ENCODE data around the gene ZFP30.
"Not testable (repeated sequence)": the region's sequence is repeated elsewhere in the genome, so short reads cannot be mapped to it uniquely, and the experiment has no call there.

Gene ZFP30

GRCh38 chr19:37655301-37655688 is at the start of gene ZFP30:
TSS of gene ZFP30 (minus strand) at chr19:37655465. CDS start at chr19:37647822, 7,643 bp downstream.
- Mint-ChIP-seq H3K27ac (peak within 1 kb of the TSS; percentile 94 to 99), H3K27me3 (no peaks in the 10 kb centered on the region), H3K4me1 (peaks cover 32% of the 10 kb centered on the region), H3K4me3 (peak within 1 kb of the TSS; percentile 87 to 98), H3K9me3 (peaks cover 5 to 27% of the 10 kb centered on the region in 2 donors)
- ATAC-seq, result peak; percentile 75
- DNase-seq, result peak; percentile 76 to 80

- Mint-ChIP-seq H3K4me1 (no peaks in the 10 kb centered on the region), H3K9me3 (peaks cover 44 to 64% of the 10 kb centered on the region in 2 donors), H3K27me3 (no peaks in the 10 kb centered on the region), H3K27ac (no peak overlapping the region), H3K4me3 (no peak overlapping the region)
- ATAC-seq (no peak), DNase-seq (no peak)
Measured at GRCh38 chr19:37699057-37699456, 43.8 kb upstream of the ZFP30 start.

- H3K27me3 Mint-ChIP-seq, result no peaks in the 10 kb centered on the region
- DNase-seq, result no peak
- no peak overlapping the region for H3K4me3 Mint-ChIP-seq
- H3K4me1 Mint-ChIP-seq, result no peaks in the 10 kb centered on the region
- no peak for ATAC-seq
- H3K9me3 Mint-ChIP-seq, result peaks cover 48 to 70% of the 10 kb centered on the region in 2 donors
- no peak overlapping the region for H3K27ac Mint-ChIP-seq
Measured at GRCh38 chr19:37698216-37698615, 43.0 kb upstream of the ZFP30 start.

- Mint-ChIP-seq H3K27ac (no peak overlapping the region), H3K27me3 (no peaks in the 10 kb centered on the region), H3K9me3 (peaks cover 36 to 55% of the 10 kb centered on the region in 2 donors), H3K4me1 (peaks cover 7% of the 10 kb centered on the region), H3K4me3 (no peak overlapping the region)
- no peak for DNase-seq
- no peak for ATAC-seq
Measured at GRCh38 chr19:37695144-37695899, 40.1 kb upstream of the ZFP30 start.

GRCh38 chr19:37692956-37693620 is 37.8 kb upstream of the ZFP30 start:
- peaks cover 7% of the 10 kb centered on the region for H3K4me1 Mint-ChIP-seq
- H3K27ac Mint-ChIP-seq, result no peak overlapping the region
- ATAC-seq (no peak), DNase-seq (no peak)
- H3K27me3 Mint-ChIP-seq, result no peaks in the 10 kb centered on the region
- peaks cover 20 to 33% of the 10 kb centered on the region in 2 donors for H3K9me3 Mint-ChIP-seq
- no peak overlapping the region for H3K4me3 Mint-ChIP-seq

GRCh38 chr19:37691881-37692504 is 36.7 kb upstream of the ZFP30 start:
- H3K27ac Mint-ChIP-seq, result peak overlapping the region; percentile 85 to 92
- peaks cover 7% of the 10 kb centered on the region for H3K4me1 Mint-ChIP-seq

GRCh38 chr19:37683520-37683919 is 28.3 kb upstream of the ZFP30 start:
- Mint-ChIP-seq H3K9me3 (peaks cover 14 to 31% of the 10 kb centered on the region in 2 donors), H3K27ac (no peak overlapping the region), H3K4me3 (no peak overlapping the region), H3K27me3 (no peaks in the 10 kb centered on the region), H3K4me1 (no peaks in the 10 kb centered on the region)
- ATAC-seq (no peak), DNase-seq (no peak)

More at GRCh38 chr19:37691881-37692504, 36.7 kb upstream of the ZFP30 start:
- DNase-seq (peak; percentile 81 to 86), ATAC-seq (peak; percentile 94)
- Mint-ChIP-seq H3K9me3 (peaks cover 11 to 30% of the 10 kb centered on the region in 2 donors), H3K27me3 (no peaks in the 10 kb centered on the region), H3K4me3 (peak overlapping the region; percentile 87 to 94)

- Mint-ChIP-seq H3K4me3 (no peak overlapping the region), H3K27ac (no peak overlapping the region), H3K9me3 (peaks cover 12 to 47% of the 10 kb centered on the region in 2 donors), H3K4me1 (no peaks in the 10 kb centered on the region), H3K27me3 (no peaks in the 10 kb centered on the region)
- DNase-seq, result no peak
- no peak for ATAC-seq
Measured at GRCh38 chr19:37669450-37669914, 14.2 kb upstream of the ZFP30 start.

- not testable (repeated sequence) for DNase-seq, H3K27me3 Mint-ChIP-seq, ATAC-seq
- peak overlapping the region in 1 of 2 donors; percentile 67 for H3K27ac Mint-ChIP-seq
- H3K4me1 Mint-ChIP-seq, result peaks cover 32% of the 10 kb centered on the region
- H3K4me3 Mint-ChIP-seq, result peak overlapping the region; percentile 53 to 87
- peaks cover 10 to 32% of the 10 kb centered on the region in 2 donors for H3K9me3 Mint-ChIP-seq
Measured at GRCh38 chr19:37657157-37657556, 1.9 kb upstream of the ZFP30 start.

GRCh38 chr19:37655689-37656371 is 565 bp upstream of the ZFP30 start:
- peaks cover 10 to 32% of the 10 kb centered on the region in 2 donors for H3K9me3 Mint-ChIP-seq

GRCh38 chr19:37654629-37655300 is 500 bp downstream of the ZFP30 start:
- peaks cover 4 to 25% of the 10 kb centered on the region in 2 donors for H3K9me3 Mint-ChIP-seq
- DNase-seq (peak; percentile 29 to 33), ATAC-seq (peak; percentile 36)
- H3K27ac Mint-ChIP-seq, result peak overlapping the region; percentile 85 to 99
- no peaks in the 10 kb centered on the region for H3K27me3 Mint-ChIP-seq
- H3K4me3 Mint-ChIP-seq, result peak overlapping the region; percentile 87 to 98
- peaks cover 32% of the 10 kb centered on the region for H3K4me1 Mint-ChIP-seq

More at GRCh38 chr19:37655689-37656371, 565 bp upstream of the ZFP30 start:
- peak; percentile 88 for ATAC-seq
- Mint-ChIP-seq H3K4me1 (peaks cover 32% of the 10 kb centered on the region), H3K27me3 (no peaks in the 10 kb centered on the region), H3K4me3 (peak overlapping the region; percentile 87 to 98), H3K27ac (peak overlapping the region; percentile 94 to 99)
- peak; percentile 87 to 89 for DNase-seq

GRCh38 chr19:37654118-37654517 is 1.1 kb downstream of the ZFP30 start:
- Mint-ChIP-seq H3K4me3 (peak overlapping the region; percentile 87 to 98), H3K27ac (peak overlapping the region; percentile 85 to 99), H3K9me3 (peaks cover 0 to 25% of the 10 kb centered on the region in 2 donors), H3K4me1 (peaks cover 32% of the 10 kb centered on the region), H3K27me3 (no peaks in the 10 kb centered on the region)
- DNase-seq (no peak), ATAC-seq (no peak)

GRCh38 chr19:37635076-37636056 is 19.9 kb downstream of the ZFP30 start:
- H3K4me1 Mint-ChIP-seq, result no peaks in the 10 kb centered on the region
- H3K27me3 Mint-ChIP-seq, result no peaks in the 10 kb centered on the region
- ATAC-seq (no peak), DNase-seq (no peak)
- H3K27ac Mint-ChIP-seq, result no peak overlapping the region
- H3K4me3 Mint-ChIP-seq, result no peak overlapping the region
- H3K9me3 Mint-ChIP-seq, result peaks cover 43 to 53% of the 10 kb centered on the region in 2 donors

GRCh38 chr19:37594982-37595382 is 60.3 kb downstream of the ZFP30 start:
- H3K27ac Mint-ChIP-seq, result peak overlapping the region; percentile 99 to 100
- DNase-seq, result peak in 1 of 2 donors; percentile 68
- peaks cover 15 to 19% of the 10 kb centered on the region in 2 donors for H3K9me3 Mint-ChIP-seq
- no peaks in the 10 kb centered on the region for H3K27me3 Mint-ChIP-seq
- H3K4me3 Mint-ChIP-seq, result peak overlapping the region; percentile 90 to 98
- peak; percentile 66 for ATAC-seq
- peaks cover 22% of the 10 kb centered on the region for H3K4me1 Mint-ChIP-seq
